ENCODE data around the gene ITGB1.

DNA sequence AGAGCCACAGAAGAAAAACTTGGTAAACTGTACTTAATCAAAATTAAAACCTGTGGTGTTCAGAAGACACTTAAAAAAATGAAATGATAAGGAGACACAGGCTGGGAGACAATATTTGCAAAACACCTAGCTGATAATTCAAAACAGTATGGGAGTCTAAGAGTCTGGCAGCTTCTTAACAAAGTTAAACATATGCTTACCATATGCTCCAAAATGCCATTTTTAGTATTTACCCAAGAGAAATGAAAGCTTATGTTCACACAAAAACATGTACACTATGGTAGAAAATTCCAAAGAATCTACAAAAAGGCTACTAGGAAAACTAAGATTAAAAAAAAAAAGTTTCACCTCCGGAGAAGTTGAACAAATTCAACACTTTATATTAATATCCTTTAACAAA is 48.6 kb downstream of the ITGB1 start:
- no peak for TF ChIP-seq TEAD4 (CRISPR knock-in tag; IDR thresholded peaks at IDR 0.05)
- TF ChIP-seq, protein P1, sequence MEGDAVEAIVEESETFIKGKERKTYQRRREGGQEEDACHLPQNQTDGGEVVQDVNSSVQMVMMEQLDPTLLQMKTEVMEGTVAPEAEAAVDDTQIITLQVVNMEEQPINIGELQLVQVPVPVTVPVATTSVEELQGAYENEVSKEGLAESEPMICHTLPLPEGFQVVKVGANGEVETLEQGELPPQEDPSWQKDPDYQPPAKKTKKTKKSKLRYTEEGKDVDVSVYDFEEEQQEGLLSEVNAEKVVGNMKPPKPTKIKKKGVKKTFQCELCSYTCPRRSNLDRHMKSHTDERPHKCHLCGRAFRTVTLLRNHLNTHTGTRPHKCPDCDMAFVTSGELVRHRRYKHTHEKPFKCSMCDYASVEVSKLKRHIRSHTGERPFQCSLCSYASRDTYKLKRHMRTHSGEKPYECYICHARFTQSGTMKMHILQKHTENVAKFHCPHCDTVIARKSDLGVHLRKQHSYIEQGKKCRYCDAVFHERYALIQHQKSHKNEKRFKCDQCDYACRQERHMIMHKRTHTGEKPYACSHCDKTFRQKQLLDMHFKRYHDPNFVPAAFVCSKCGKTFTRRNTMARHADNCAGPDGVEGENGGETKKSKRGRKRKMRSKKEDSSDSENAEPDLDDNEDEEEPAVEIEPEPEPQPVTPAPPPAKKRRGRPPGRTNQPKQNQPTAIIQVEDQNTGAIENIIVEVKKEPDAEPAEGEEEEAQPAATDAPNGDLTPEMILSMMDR (IDR thresholded peaks at IDR 0.05), result no peak
- TF ChIP-seq, protein P2, sequence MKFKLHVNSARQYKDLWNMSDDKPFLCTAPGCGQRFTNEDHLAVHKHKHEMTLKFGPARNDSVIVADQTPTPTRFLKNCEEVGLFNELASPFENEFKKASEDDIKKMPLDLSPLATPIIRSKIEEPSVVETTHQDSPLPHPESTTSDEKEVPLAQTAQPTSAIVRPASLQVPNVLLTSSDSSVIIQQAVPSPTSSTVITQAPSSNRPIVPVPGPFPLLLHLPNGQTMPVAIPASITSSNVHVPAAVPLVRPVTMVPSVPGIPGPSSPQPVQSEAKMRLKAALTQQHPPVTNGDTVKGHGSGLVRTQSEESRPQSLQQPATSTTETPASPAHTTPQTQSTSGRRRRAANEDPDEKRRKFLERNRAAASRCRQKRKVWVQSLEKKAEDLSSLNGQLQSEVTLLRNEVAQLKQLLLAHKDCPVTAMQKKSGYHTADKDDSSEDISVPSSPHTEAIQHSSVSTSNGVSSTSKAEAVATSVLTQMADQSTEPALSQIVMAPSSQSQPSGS (CRISPR knock-in tag; IDR thresholded peaks at IDR 0.05; ENCODE audit: borderline replicate concordance, low read depth), result no peak
- TF ChIP-seq, protein P3, sequence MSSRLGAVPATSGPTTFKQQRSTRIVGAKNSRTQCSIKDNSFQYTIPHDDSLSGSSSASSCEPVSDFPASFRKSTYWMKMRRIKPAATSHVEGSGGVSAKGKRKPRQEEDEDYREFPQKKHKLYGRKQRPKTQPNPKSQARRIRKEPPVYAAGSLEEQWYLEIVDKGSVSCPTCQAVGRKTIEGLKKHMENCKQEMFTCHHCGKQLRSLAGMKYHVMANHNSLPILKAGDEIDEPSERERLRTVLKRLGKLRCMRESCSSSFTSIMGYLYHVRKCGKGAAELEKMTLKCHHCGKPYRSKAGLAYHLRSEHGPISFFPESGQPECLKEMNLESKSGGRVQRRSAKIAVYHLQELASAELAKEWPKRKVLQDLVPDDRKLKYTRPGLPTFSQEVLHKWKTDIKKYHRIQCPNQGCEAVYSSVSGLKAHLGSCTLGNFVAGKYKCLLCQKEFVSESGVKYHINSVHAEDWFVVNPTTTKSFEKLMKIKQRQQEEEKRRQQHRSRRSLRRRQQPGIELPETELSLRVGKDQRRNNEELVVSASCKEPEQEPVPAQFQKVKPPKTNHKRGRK (CRISPR knock-in tag; IDR thresholded peaks at IDR 0.05; ENCODE audit: borderline replicate concordance), result no peak
- TF ChIP-seq, protein P4, sequence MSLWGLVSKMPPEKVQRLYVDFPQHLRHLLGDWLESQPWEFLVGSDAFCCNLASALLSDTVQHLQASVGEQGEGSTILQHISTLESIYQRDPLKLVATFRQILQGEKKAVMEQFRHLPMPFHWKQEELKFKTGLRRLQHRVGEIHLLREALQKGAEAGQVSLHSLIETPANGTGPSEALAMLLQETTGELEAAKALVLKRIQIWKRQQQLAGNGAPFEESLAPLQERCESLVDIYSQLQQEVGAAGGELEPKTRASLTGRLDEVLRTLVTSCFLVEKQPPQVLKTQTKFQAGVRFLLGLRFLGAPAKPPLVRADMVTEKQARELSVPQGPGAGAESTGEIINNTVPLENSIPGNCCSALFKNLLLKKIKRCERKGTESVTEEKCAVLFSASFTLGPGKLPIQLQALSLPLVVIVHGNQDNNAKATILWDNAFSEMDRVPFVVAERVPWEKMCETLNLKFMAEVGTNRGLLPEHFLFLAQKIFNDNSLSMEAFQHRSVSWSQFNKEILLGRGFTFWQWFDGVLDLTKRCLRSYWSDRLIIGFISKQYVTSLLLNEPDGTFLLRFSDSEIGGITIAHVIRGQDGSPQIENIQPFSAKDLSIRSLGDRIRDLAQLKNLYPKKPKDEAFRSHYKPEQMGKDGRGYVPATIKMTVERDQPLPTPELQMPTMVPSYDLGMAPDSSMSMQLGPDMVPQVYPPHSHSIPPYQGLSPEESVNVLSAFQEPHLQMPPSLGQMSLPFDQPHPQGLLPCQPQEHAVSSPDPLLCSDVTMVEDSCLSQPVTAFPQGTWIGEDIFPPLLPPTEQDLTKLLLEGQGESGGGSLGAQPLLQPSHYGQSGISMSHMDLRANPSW (CRISPR knock-in tag; conservative IDR thresholded peaks at IDR 0.05; ENCODE audit: low read depth), result no peak
- TF ChIP-seq, protein P5, sequence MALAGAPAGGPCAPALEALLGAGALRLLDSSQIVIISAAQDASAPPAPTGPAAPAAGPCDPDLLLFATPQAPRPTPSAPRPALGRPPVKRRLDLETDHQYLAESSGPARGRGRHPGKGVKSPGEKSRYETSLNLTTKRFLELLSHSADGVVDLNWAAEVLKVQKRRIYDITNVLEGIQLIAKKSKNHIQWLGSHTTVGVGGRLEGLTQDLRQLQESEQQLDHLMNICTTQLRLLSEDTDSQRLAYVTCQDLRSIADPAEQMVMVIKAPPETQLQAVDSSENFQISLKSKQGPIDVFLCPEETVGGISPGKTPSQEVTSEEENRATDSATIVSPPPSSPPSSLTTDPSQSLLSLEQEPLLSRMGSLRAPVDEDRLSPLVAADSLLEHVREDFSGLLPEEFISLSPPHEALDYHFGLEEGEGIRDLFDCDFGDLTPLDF (CRISPR knock-in tag; IDR thresholded peaks at IDR 0.05), result no peak
- TF ChIP-seq, protein P6, sequence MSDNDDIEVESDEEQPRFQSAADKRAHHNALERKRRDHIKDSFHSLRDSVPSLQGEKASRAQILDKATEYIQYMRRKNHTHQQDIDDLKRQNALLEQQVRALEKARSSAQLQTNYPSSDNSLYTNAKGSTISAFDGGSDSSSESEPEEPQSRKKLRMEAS (CRISPR knock-in tag; IDR thresholded peaks at IDR 0.05), result no peak

Measured in WTC11 (cell line).